SKM-1 (cell line): ENCODE results near the gene LMO4.
A peak's percentile ranks its signal among the peaks of the same experiment; 100 is the strongest.

Experiments used
- DNase-seq: peaks from one replicate; lab custom pipeline; 2025; ENCODE audit not compliant: unreplicated experiment; lab: John Stamatoyannopoulos, UW

The LMO4 gene

GRCh38 chr1:87328272-87329050 is at the start of gene LMO4:
Gene LMO4 (plus strand): TSS chr1:87328880. CDS start chr1:87332016, 3,136 bp downstream.
- peak; percentile 96 for DNase-seq

GRCh38 chr1:87279536-87279875 is 49.2 kb upstream of the LMO4 start:
- no peak for DNase-seq

- peak; percentile 15 for DNase-seq
Measured at GRCh38 chr1:87279966-87280535, 48.6 kb upstream of the LMO4 start.

GRCh38 chr1:87284456-87285240 is 44.0 kb upstream of the LMO4 start:
- no peak for DNase-seq

- no peak for DNase-seq
Measured at GRCh38 chr1:87291107-87291506, 37.6 kb upstream of the LMO4 start.

- DNase-seq = peak; percentile 39
Measured at GRCh38 chr1:87292684-87293493, 35.8 kb upstream of the LMO4 start.

GRCh38 chr1:87294633-87295032 is 34.0 kb upstream of the LMO4 start:
- DNase-seq = no peak

- DNase-seq = no peak
Measured at GRCh38 chr1:87295445-87296110, 33.1 kb upstream of the LMO4 start.

GRCh38 chr1:87296206-87296605 is 32.5 kb upstream of the LMO4 start:
- DNase-seq = no peak

GRCh38 chr1:87299661-87300060 is 29.0 kb upstream of the LMO4 start:
- no peak for DNase-seq

GRCh38 chr1:87300628-87301027 is 28.1 kb upstream of the LMO4 start:
- DNase-seq = no peak

GRCh38 chr1:87305151-87305550 is 23.5 kb upstream of the LMO4 start:
- DNase-seq = peak; percentile 89

- DNase-seq = no peak
Measured at GRCh38 chr1:87305762-87306161, 22.9 kb upstream of the LMO4 start.

GRCh38 chr1:87307306-87307705 is 21.4 kb upstream of the LMO4 start:
- no peak for DNase-seq

GRCh38 chr1:87307931-87308330 is 20.7 kb upstream of the LMO4 start:
- DNase-seq = no peak

GRCh38 chr1:87314091-87314490 is 14.6 kb upstream of the LMO4 start:
- peak; percentile 80 for DNase-seq

- no peak for DNase-seq
Measured at GRCh38 chr1:87318056-87318650, 10.5 kb upstream of the LMO4 start.

GRCh38 chr1:87318806-87319205 is 9.9 kb upstream of the LMO4 start:
- DNase-seq = no peak

GRCh38 chr1:87325982-87326738 is 2.5 kb upstream of the LMO4 start:
- no peak for DNase-seq
